Measurements from ENCODE around the gene MEIOB. TPM values are rescaled to one million over a fixed set of nuclear protein-coding genes. Genes with fewer than 3 reads are reported as not detected.

MEIOB gene
- polyA plus RNA-seq, 1 donor (not counting 4 experiments of a cell fraction or from before 2014, with no cell fraction given) = not detected

DNA sequence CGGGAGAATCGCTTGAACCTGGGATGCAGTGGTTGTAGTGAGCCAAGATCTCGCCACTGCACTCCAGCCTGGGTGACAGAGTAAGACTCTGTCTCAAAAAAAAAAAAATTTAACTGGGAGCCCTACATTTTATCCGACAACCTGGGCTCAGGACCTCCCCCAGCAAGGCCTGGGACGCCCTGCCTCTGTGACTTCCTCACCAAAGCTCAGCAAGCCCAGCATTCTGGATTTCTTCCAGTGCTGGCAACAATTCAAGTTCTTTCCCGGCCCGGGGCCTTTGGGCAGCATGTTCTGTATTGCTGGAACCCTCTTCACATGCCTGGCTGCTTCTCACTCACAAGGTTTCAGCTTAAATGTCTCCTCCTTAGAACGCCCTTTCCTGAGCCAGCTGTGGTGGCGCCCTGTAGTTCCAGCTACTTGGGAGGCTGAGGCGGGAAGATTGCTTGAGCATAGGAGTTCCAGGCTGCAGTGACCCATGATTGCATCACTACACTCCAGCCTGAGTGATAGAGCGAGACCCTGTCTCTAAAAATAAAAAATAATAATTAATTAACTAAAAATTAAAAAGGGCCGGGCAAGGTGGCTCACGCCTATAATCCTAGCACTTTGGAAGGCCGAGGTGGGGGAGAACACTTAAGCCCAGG is 15.9 kb upstream of the MEIOB start:
- Histone ChIP-seq H3K4me2 (ENCODE audit: control insufficient read depth, extremely low read depth, insufficient read depth, low read depth, low read length) (no peak overlapping the region), H3K9ac (ENCODE audit: control insufficient read depth, extremely low read depth, insufficient read depth, low read length) (no peak overlapping the region), H3K9me3 (ENCODE audit: control insufficient read depth, low read depth, low read length) (no peaks in the 10 kb centered on the region), H3K9me1 (ENCODE audit: control insufficient read depth, extremely low read depth, insufficient read depth, low read length) (no peaks in the 10 kb centered on the region), H2AFZ (ENCODE audit: control insufficient read depth, low read length) (no peak overlapping the region), H3K4me3 (ENCODE audit: control insufficient read depth in 2 of 3, extremely low read depth in 1 of 3, insufficient read depth in 2 of 3, low read depth in 1 of 3, low read length in 3 of 3) (no peak overlapping the region), H3K79me2 (ENCODE audit: control insufficient read depth, insufficient read depth, low read length) (no peaks in the 10 kb centered on the region), H3K27ac (ENCODE audit: control insufficient read depth, insufficient read depth, low read length) (no peak overlapping the region), H3K4me1 (ENCODE audit: control insufficient read depth, extremely low read depth, insufficient read depth, low read length) (no peaks in the 10 kb centered on the region), H3K27me3 (ENCODE audit: control insufficient read depth, extremely low read depth, insufficient read depth, low read length) (peaks cover 21% of the 10 kb centered on the region), H3K36me3 (ENCODE audit: control insufficient read depth in 2 of 2, extremely low read depth in 1 of 2, insufficient read depth in 2 of 2, low read length in 2 of 2) (no peaks in the 10 kb centered on the region), H4K20me1 (ENCODE audit: control insufficient read depth, extremely low read depth, insufficient read depth, low read length) (no peaks in the 10 kb centered on the region)
- dilution Hi-C loops (cut with MboI; ENCODE audit: extremely low pct_ligation_motif_present, low sequenced_read_pairs) = no loop called here
- DNase-seq (ENCODE audit: low read depth, low spot score) (no peak), FAIRE-seq (no peak)
- TF ChIP-seq, protein P1, sequence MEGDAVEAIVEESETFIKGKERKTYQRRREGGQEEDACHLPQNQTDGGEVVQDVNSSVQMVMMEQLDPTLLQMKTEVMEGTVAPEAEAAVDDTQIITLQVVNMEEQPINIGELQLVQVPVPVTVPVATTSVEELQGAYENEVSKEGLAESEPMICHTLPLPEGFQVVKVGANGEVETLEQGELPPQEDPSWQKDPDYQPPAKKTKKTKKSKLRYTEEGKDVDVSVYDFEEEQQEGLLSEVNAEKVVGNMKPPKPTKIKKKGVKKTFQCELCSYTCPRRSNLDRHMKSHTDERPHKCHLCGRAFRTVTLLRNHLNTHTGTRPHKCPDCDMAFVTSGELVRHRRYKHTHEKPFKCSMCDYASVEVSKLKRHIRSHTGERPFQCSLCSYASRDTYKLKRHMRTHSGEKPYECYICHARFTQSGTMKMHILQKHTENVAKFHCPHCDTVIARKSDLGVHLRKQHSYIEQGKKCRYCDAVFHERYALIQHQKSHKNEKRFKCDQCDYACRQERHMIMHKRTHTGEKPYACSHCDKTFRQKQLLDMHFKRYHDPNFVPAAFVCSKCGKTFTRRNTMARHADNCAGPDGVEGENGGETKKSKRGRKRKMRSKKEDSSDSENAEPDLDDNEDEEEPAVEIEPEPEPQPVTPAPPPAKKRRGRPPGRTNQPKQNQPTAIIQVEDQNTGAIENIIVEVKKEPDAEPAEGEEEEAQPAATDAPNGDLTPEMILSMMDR (optimal IDR thresholded peaks at IDR 0.05 in 1 of 3, IDR thresholded peaks at IDR 0.05 in 1 of 3, conservative IDR thresholded peaks at IDR 0.05 in 1 of 3; ENCODE audit: extremely low read depth in 1 of 3, insufficient read depth in 2 of 3, low read length in 3 of 3) = no peak
- no peak for TF ChIP-seq EZH2 (IDR thresholded peaks at IDR 0.05; ENCODE audit: low read length)

DNA sequence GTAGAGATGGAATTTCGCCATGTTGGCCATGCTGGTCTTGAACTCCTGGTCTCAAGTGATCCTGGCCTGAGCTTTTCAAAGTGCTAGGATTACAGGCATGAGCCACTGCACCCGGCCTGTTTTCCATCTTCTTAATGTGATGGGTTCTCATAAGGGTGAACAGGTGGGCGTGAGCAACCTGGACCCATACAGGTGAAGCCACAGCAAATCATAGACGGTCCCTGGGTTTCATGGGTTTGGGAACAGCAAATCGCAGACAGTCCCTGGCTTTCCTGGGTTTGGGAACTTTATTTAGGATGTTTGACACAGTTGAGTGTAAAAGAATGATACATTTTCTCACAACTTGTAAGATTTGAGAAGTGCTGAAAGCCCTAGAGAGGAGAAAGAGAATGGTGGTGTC is 12.9 kb upstream of the MEIOB start:
- Histone ChIP-seq H2AFZ (ENCODE audit: control insufficient read depth, low read length) (no peak overlapping the region), H3K36me3 (ENCODE audit: control insufficient read depth in 2 of 2, extremely low read depth in 1 of 2, insufficient read depth in 2 of 2, low read length in 2 of 2) (no peaks in the 10 kb centered on the region), H3K4me2 (ENCODE audit: control insufficient read depth, extremely low read depth, insufficient read depth, low read depth, low read length) (no peak overlapping the region), H3K9me1 (ENCODE audit: control insufficient read depth, extremely low read depth, insufficient read depth, low read length) (no peaks in the 10 kb centered on the region), H3K4me3 (ENCODE audit: control insufficient read depth in 2 of 3, extremely low read depth in 1 of 3, insufficient read depth in 2 of 3, low read depth in 1 of 3, low read length in 3 of 3) (no peak overlapping the region), H3K27ac (ENCODE audit: control insufficient read depth, insufficient read depth, low read length) (no peak overlapping the region), H3K27me3 (ENCODE audit: control insufficient read depth, extremely low read depth, insufficient read depth, low read length) (peaks cover 8% of the 10 kb centered on the region), H3K79me2 (ENCODE audit: control insufficient read depth, insufficient read depth, low read length) (no peaks in the 10 kb centered on the region), H3K9ac (ENCODE audit: control insufficient read depth, extremely low read depth, insufficient read depth, low read length) (no peak overlapping the region), H4K20me1 (ENCODE audit: control insufficient read depth, extremely low read depth, insufficient read depth, low read length) (no peaks in the 10 kb centered on the region), H3K4me1 (ENCODE audit: control insufficient read depth, extremely low read depth, insufficient read depth, low read length) (no peaks in the 10 kb centered on the region), H3K9me3 (ENCODE audit: control insufficient read depth, low read depth, low read length) (no peaks in the 10 kb centered on the region)
- FAIRE-seq = no peak
- TF ChIP-seq EZH2 (IDR thresholded peaks at IDR 0.05; ENCODE audit: low read length) = no peak
- TF ChIP-seq, protein P1 (optimal IDR thresholded peaks at IDR 0.05 in 1 of 3, IDR thresholded peaks at IDR 0.05 in 1 of 3, conservative IDR thresholded peaks at IDR 0.05 in 1 of 3; ENCODE audit: extremely low read depth in 1 of 3, insufficient read depth in 2 of 3, low read length in 3 of 3) = no peak
- no peak for DNase-seq (ENCODE audit: low read depth, low spot score)
- dilution Hi-C loops (cut with MboI; ENCODE audit: extremely low pct_ligation_motif_present, low sequenced_read_pairs) = no loop called here

All from keratinocyte (primary cell).